SU-DHL-6 (cell line): ENCODE results near the gene SDHAF1.

Source experiments
- CTCF ChIP-seq: fragments of 200-600 bp; sonication (generic); IDR thresholded peaks from one replicate; pipeline ENCODE4 v1.5.1; 2017; ENCODE audit warnings: antibody characterized with exemption, mild to moderate bottlenecking, low read length, moderate library complexity; ENCODE audit not compliant: insufficient read depth, poor library complexity, severe bottlenecking
- EZH2phosphoT487 ChIP-seq: fragments of 200-600 bp; sonication (generic), shearing (Covaris generic); conservative IDR thresholded peaks from 2 replicates; pipeline ENCODE4 v1.6.1; 2018; ENCODE audit warnings: mild to moderate bottlenecking, antibody characterized with exemption, low read length, moderate library complexity, mixed read lengths

- TF ChIP-seq CTCF (no peak), EZH2phosphoT487 (no peak)
Measured at GRCh38 chr19:35966771-35967170, 28.2 kb upstream of the SDHAF1 start.
